ENCODE measurements around the gene LRRC3. TPM values are rescaled to one million over a fixed set of nuclear protein-coding genes. Genes with fewer than 3 reads are reported as not detected.
A peak's percentile ranks its signal among the peaks of the same experiment; 100 is the strongest.

Gene LRRC3
- total RNA-seq, 1 donor from 2014 or later, result 4.0 TPM

- no peak for DNase-seq (ENCODE audit: extremely low spot score, unreplicated experiment)
- no peak for TF ChIP-seq CTCF (IDR thresholded peaks at IDR 0.05)
- no peaks in the 10 kb centered on the region for H3K4me1 Mint-ChIP-seq (ENCODE audit: unreplicated experiment)
- H3K4me3 Mint-ChIP-seq (ENCODE audit: unreplicated experiment), result no peak overlapping the region
- no peaks in the 10 kb centered on the region for H3K9me3 Mint-ChIP-seq (ENCODE audit: unreplicated experiment)
- H3K27me3 Mint-ChIP-seq (ENCODE audit: unreplicated experiment), result no peaks in the 10 kb centered on the region
- H3K36me3 Mint-ChIP-seq (ENCODE audit: unreplicated experiment), result no peaks in the 10 kb centered on the region
- no peak overlapping the region for H3K27ac Mint-ChIP-seq (ENCODE audit: unreplicated experiment)
Observed at GRCh38 chr21:44460441-44460755, 5.1 kb downstream of the LRRC3 start.

- DNase-seq (ENCODE audit: extremely low spot score, unreplicated experiment), result no peak
- no peaks in the 10 kb centered on the region for H3K27me3 Mint-ChIP-seq (ENCODE audit: unreplicated experiment)
Observed at GRCh38 chr21:44461005-44461404, 5.7 kb downstream of the LRRC3 start.

GRCh38 chr21:44461464-44462001, 6.2 kb downstream of the LRRC3 start:
- Mint-ChIP-seq H3K36me3 (ENCODE audit: unreplicated experiment) (no peaks in the 10 kb centered on the region), H3K27ac (ENCODE audit: unreplicated experiment) (no peak overlapping the region), H3K27me3 (ENCODE audit: unreplicated experiment) (no peaks in the 10 kb centered on the region), H3K4me1 (ENCODE audit: unreplicated experiment) (no peaks in the 10 kb centered on the region), H3K9me3 (ENCODE audit: unreplicated experiment) (no peaks in the 10 kb centered on the region), H3K4me3 (ENCODE audit: unreplicated experiment) (no peak overlapping the region)
- no peak for DNase-seq (ENCODE audit: extremely low spot score, unreplicated experiment)
- TF ChIP-seq CTCF (IDR thresholded peaks at IDR 0.05), result peak; percentile 30

More at GRCh38 chr21:44461005-44461404, 5.7 kb downstream of the LRRC3 start:
- H3K4me1 Mint-ChIP-seq (ENCODE audit: unreplicated experiment), result no peaks in the 10 kb centered on the region
- TF ChIP-seq CTCF (IDR thresholded peaks at IDR 0.05), result no peak
- H3K36me3 Mint-ChIP-seq (ENCODE audit: unreplicated experiment), result no peaks in the 10 kb centered on the region
- no peak overlapping the region for H3K27ac Mint-ChIP-seq (ENCODE audit: unreplicated experiment)
- no peak overlapping the region for H3K4me3 Mint-ChIP-seq (ENCODE audit: unreplicated experiment)
- no peaks in the 10 kb centered on the region for H3K9me3 Mint-ChIP-seq (ENCODE audit: unreplicated experiment)

- no peak for DNase-seq (ENCODE audit: extremely low spot score, unreplicated experiment)
- Mint-ChIP-seq H3K27me3 (ENCODE audit: unreplicated experiment) (no peaks in the 10 kb centered on the region), H3K4me3 (ENCODE audit: unreplicated experiment) (no peak overlapping the region), H3K36me3 (ENCODE audit: unreplicated experiment) (no peaks in the 10 kb centered on the region), H3K27ac (ENCODE audit: unreplicated experiment) (no peak overlapping the region), H3K9me3 (ENCODE audit: unreplicated experiment) (no peaks in the 10 kb centered on the region), H3K4me1 (ENCODE audit: unreplicated experiment) (no peaks in the 10 kb centered on the region)
- TF ChIP-seq CTCF (IDR thresholded peaks at IDR 0.05), result no peak
Observed at GRCh38 chr21:44462086-44462833, 7.0 kb downstream of the LRRC3 start.

- no peaks in the 10 kb centered on the region for H3K36me3 Mint-ChIP-seq (ENCODE audit: unreplicated experiment)
- TF ChIP-seq CTCF (IDR thresholded peaks at IDR 0.05), result no peak
- no peaks in the 10 kb centered on the region for H3K27me3 Mint-ChIP-seq (ENCODE audit: unreplicated experiment)
- H3K4me1 Mint-ChIP-seq (ENCODE audit: unreplicated experiment), result no peaks in the 10 kb centered on the region
- H3K4me3 Mint-ChIP-seq (ENCODE audit: unreplicated experiment), result no peak overlapping the region
- no peak for DNase-seq (ENCODE audit: extremely low spot score, unreplicated experiment)
- H3K27ac Mint-ChIP-seq (ENCODE audit: unreplicated experiment), result no peak overlapping the region
- no peaks in the 10 kb centered on the region for H3K9me3 Mint-ChIP-seq (ENCODE audit: unreplicated experiment)
Observed at GRCh38 chr21:44462834-44463200, 7.5 kb downstream of the LRRC3 start.
